ENCODE measurements around the gene KANK4. TPM values are rescaled to one million over a fixed set of nuclear protein-coding genes. Genes with fewer than 3 reads are reported as not detected.
A peak's percentile ranks its signal among the peaks of the same experiment; 100 is the strongest.

The KANK4 gene
- total RNA-seq, 4 donors from 2014 or later, result 1.3 to 2.7 (median 1.7) TPM

DNA sequence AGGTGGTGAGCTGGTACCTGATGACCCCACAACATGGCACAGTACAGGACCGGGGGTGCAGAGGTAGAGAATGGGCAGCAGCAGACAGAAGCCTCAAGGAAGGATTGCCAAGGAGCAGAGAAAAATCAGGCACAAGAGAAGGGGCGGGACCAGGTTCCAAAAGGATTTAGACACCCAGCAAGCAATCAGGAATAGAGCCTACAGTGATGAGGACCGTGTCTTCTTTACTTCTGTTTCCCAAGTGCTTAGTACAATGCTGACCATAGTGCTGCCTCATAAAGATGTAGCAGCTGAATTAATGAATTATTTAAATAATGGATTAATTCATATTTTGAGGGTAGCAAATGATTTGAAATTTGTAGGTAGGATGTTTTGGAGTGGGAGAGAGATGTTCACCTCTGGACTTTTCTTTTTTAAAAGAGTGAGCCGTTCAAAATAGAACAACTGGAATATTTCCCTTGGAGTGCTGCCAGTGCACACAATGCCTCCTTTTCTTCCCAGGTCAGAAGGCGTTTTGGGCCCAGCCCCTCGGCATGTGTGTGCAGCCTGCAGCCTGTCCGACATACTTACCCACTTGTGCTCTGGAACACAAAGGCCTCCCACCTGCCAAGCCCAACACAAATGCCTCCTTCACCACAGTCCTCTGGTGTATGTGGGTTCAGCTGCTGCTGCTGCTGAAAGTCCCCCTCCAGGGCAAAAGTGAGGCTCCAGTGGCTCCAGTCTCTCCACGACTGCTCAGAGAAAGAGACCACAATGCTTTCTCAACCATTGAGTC lies 19.6 kb downstream of the KANK4 start:
- DNase-seq (ENCODE audit: low spot score) (no peak), ATAC-seq (ENCODE audit: low FRiP score) (no peak)
- TF ChIP-seq, protein P1, sequence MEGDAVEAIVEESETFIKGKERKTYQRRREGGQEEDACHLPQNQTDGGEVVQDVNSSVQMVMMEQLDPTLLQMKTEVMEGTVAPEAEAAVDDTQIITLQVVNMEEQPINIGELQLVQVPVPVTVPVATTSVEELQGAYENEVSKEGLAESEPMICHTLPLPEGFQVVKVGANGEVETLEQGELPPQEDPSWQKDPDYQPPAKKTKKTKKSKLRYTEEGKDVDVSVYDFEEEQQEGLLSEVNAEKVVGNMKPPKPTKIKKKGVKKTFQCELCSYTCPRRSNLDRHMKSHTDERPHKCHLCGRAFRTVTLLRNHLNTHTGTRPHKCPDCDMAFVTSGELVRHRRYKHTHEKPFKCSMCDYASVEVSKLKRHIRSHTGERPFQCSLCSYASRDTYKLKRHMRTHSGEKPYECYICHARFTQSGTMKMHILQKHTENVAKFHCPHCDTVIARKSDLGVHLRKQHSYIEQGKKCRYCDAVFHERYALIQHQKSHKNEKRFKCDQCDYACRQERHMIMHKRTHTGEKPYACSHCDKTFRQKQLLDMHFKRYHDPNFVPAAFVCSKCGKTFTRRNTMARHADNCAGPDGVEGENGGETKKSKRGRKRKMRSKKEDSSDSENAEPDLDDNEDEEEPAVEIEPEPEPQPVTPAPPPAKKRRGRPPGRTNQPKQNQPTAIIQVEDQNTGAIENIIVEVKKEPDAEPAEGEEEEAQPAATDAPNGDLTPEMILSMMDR (IDR thresholded peaks at IDR 0.05), result no peak

DNA sequence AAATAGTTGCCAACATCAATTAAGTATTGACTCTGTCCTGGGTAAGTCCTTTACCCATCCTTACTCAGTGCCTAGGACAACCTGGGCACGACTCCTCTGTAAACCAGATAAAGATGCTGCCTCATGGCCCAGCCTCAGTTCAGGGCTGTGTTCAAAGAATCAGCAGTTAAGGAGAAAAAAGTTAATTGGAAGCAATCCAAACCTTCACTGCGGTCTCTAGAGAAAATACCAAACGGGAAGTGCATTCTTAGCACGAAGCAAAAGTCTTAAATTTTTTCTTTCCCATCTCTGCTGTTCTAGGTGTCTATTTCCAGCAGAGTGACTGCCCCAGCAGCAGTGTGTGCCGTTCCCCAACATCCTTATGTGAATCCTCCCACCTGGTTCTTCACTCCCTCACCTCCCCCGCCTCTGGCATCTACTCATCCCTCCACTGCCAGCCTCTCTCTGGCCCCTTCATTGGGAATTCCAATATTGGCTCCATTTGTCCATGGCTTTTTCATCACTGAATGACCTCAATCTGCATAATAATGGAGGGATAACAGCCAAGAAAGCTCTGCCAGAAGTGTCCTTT lies 23.2 kb downstream of the KANK4 start:
- TF ChIP-seq, protein P1 (IDR thresholded peaks at IDR 0.05), result no peak
- DNase-seq (ENCODE audit: low spot score) (no peak), ATAC-seq (ENCODE audit: low FRiP score) (peak; percentile 22)

DNA sequence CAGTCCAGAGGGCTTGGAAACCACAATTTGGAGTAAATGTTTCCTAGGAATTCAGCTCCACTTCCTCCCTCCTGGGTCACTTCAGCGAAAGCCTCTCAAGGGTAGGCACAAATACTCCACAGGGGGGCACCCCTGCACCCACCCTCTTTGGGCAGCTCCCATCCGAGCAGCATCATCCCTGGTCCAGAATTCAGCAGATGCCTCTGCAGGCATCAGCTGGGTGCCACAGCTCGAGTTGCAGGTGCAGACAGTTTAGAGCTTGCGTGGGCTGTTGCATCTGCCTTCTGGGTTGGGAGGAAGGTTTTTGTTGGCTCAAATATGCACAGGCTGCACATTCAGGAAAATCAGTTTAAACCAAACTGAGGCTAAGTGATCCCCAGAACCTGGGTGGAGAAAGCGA lies 25.0 kb downstream of the KANK4 start:
- TF ChIP-seq, protein P1 (IDR thresholded peaks at IDR 0.05), result no peak
- ATAC-seq (ENCODE audit: low FRiP score) (no peak), DNase-seq (ENCODE audit: low spot score) (no peak)

DNA sequence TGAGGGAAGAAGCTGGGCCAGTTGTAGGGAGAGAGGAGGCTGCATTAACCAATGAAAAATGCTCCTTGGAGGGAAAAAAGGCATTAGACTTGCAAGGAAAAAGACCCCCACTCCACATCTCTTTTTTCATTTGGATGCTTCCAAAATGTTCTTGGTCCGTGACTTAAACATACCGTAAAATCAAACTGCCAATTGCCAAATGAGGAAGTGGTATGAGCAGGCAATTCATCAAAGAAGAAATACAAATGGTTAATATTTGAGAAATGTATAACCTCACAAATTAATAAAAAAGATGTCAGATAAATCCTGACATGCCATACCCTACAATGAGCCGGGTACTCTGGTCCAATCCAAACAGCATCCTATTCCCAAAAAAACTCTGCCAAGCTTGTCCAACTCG lies 30.6 kb downstream of the KANK4 start:
- ATAC-seq (ENCODE audit: low FRiP score) (no peak), DNase-seq (ENCODE audit: low spot score) (no peak)
- TF ChIP-seq, protein P1 (IDR thresholded peaks at IDR 0.05), result no peak

DNA sequence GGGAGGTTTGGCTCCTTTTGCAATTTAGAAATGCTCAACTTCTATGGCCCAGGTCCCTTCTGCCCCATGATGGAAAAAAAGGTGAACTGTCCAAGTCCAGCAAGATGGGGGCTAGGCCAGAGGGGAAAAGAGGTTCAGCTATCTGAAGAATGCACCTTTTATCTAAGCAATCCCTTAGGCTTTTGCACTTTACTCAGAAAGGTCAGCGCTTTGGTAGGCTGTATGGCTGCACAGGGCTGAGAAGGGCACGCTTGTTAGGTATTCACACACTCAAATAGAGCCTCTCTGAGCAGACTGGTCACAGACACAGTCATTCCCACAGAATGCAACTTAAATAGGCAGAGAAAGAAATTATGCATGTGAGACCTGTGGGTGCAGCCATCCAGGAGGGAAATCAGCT lies 31.0 kb downstream of the KANK4 start:
- DNase-seq (ENCODE audit: low spot score) (no peak), ATAC-seq (ENCODE audit: low FRiP score) (no peak)

DNA sequence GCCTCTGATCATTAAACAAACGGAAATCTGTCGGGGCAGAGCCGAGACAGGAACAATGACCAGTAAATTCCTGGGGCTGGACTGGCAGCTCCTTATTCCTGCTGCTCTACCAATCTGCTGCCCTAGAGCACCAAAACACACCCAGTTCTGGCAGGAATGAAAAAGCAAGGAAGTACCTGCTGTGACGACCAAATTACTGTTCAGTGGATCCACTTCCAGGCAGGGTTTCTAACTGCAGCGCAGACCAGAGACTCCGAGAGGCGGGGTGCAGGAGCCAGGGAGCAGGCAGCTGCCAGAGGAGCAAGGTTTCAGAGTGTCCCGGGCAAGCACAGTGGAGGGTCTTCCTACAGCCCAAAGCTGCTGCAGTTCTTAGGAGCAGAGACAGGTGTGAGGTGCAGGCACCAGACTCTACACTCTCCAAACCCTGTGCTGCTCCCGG lies 32.4 kb downstream of the KANK4 start:
- DNase-seq (ENCODE audit: low spot score) (no peak), ATAC-seq (ENCODE audit: low FRiP score) (no peak)
- TF ChIP-seq, protein P1 (IDR thresholded peaks at IDR 0.05), result no peak

More for the DNA sequence above, 31.0 kb downstream of the KANK4 start:
- TF ChIP-seq, protein P1 (IDR thresholded peaks at IDR 0.05), result no peak

All from omental fat pad (tissue), 4 donors.